Activated naive CD8-positive, alpha-beta T cell treated with anti-CD3 and anti-CD28 coated beads for 36 hours (primary cell): ENCODE data around the gene PRM1. TPM values are rescaled to one million over a fixed set of nuclear protein-coding genes. Genes with fewer than 3 reads are reported as not detected.

Experiments
- DNase-seq: peaks from one replicate; pipeline ENCODE4 v3.0.0; 2021
- H3K27ac Mint-ChIP-seq: one replicate; pipeline ENCODE4 v1.8.0; 2022; ENCODE audit warnings: mild to moderate bottlenecking, moderate library complexity, mixed read lengths
- H3K27me3 Mint-ChIP-seq: one replicate; pipeline ENCODE4 v1.8.0; 2022; ENCODE audit warnings: mild to moderate bottlenecking, mixed read lengths
- H3K36me3 Mint-ChIP-seq: one replicate; pipeline ENCODE4 v1.8.0; 2021; ENCODE audit warnings: mild to moderate bottlenecking, mixed read lengths
- H3K4me1 Mint-ChIP-seq: one replicate; pipeline ENCODE4 v1.8.0; 2021; ENCODE audit warnings: mixed read lengths
- H3K4me3 Mint-ChIP-seq: one replicate; pipeline ENCODE4 v1.8.0; 2022; ENCODE audit warnings: mild to moderate bottlenecking, moderate library complexity, mixed read lengths
- H3K9me3 Mint-ChIP-seq: one replicate; pipeline ENCODE4 v1.8.0; 2022; ENCODE audit warnings: mixed read lengths
- total RNA-seq, 2 experiments: library from RNA; stranded (reverse); gene quantifications; one replicate each; pipeline ENCODE4 v1.2.3, GENCODE V29; 2021

Gene PRM1
- total RNA-seq: not detected

DNA sequence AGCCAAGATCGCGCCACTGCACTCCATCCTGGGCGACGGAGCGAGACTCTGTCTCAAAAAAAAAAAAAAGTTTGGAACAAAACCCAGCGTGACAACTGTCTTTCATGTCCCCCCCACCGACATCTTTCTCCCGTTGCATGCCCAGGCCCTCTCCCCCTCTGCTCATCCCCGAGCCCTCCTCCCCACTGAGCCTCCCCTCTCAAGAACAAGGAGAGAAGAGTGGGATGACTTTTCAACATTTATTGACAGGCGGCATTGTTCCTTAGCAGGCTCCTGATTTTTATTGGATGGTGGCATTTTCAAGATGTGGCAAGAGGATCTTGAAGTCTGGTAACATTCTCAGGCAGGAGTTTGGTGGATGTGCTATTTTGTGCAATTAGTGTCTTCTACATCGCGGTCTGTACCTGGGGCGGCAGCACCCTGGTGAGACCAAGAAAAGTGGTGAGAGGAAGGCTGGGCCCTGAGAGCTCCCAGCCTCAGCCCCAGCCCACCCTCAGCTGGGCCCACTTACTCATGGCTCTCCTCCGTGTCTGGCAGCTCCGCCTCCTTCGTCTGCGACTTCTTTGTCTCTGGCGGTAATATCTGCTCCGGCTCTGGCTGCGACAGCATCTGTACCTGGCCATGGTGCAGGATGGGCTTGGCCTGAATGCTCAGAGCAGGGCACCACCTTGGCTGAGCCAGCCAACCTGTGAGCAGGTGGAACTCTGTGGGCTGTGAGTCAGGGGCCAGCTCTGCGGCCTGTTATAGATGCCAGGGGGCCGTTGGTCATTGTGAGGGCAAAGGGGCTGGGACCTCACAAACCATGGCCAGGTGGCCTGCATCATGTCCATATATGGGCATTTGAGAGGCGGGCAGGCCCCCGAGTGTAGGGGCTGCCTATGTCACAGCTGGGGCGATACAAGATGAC is at the start of gene PRM1:
TSS of gene PRM1 (minus strand) at position 715 of the 907 bp plus-strand sequence. CDS start at position 623, 92 bp downstream.
- Mint-ChIP-seq H3K27ac (no peak within 1 kb of the TSS), H3K27me3 (no peaks in the 10 kb centered on the region), H3K36me3 (no peaks in the 10 kb centered on the region), H3K4me3 (no peak within 1 kb of the TSS), H3K4me1 (peaks cover 14% of the 10 kb centered on the region), H3K9me3 (no peaks in the 10 kb centered on the region)
- DNase-seq: no peak

DNA sequence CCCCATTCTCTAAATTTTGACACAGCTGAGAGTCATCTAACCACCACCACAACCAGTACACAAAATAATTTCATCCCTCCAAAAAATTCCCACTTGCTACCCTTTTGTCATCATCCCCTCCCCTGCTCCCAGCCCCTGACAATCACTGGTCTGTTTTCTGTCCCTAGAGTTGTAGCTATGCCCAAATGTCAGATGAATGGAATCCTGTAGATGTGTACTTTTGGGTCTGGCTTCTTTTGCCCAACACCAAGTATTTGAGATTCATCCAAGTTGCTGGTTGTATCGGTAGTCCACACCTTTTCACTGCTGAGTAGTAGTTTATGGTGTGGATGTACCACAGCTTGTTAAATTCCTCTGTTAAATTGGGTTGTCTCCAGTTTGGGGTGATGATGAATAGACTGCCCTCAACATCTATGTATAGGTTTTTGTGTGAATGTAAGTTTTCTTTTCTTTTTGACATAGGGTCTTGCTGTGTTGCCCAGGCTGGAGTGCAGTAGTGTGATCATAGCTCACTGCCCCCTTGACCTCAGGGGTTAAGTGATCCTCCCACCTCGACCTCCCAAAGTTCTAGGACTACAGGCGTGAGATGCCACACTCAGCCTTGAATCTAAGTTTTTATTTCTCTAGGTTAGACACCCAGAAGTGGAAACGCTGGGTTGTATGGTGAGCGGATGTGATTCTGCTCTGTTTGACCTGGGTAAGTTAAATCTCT is 49.6 kb upstream of the PRM1 start:
- H3K4me1 Mint-ChIP-seq: peaks cover 39% of the 10 kb centered on the region
- H3K9me3 Mint-ChIP-seq: peaks cover 4% of the 10 kb centered on the region
- DNase-seq: no peak
- H3K36me3 Mint-ChIP-seq: peaks cover 11% of the 10 kb centered on the region
- no peaks in the 10 kb centered on the region for H3K27me3 Mint-ChIP-seq
- H3K4me3 Mint-ChIP-seq: no peak overlapping the region
- H3K27ac Mint-ChIP-seq: no peak overlapping the region

GRCh38 chr16:11329891-11330290 is 48.8 kb upstream of the PRM1 start:
- no peak overlapping the region for H3K27ac Mint-ChIP-seq
- peaks cover 11% of the 10 kb centered on the region for H3K36me3 Mint-ChIP-seq
- no peak overlapping the region for H3K4me3 Mint-ChIP-seq
- H3K9me3 Mint-ChIP-seq: peaks cover 4% of the 10 kb centered on the region
- peaks cover 47% of the 10 kb centered on the region for H3K4me1 Mint-ChIP-seq
- H3K27me3 Mint-ChIP-seq: no peaks in the 10 kb centered on the region
- DNase-seq: no peak

- Mint-ChIP-seq H3K4me3 (peak overlapping the region; percentile 58), H3K36me3 (peaks cover 11% of the 10 kb centered on the region), H3K27me3 (no peaks in the 10 kb centered on the region), H3K27ac (peak overlapping the region; percentile 85), H3K4me1 (peaks cover 48% of the 10 kb centered on the region), H3K9me3 (peaks cover 4% of the 10 kb centered on the region)
- DNase-seq: no peak
Measured at GRCh38 chr16:11329071-11329491, 48.0 kb upstream of the PRM1 start.

GRCh38 chr16:11328172-11329070 is 47.3 kb upstream of the PRM1 start:
- Mint-ChIP-seq H3K9me3 (peaks cover 4% of the 10 kb centered on the region), H3K27me3 (no peaks in the 10 kb centered on the region), H3K4me3 (peak overlapping the region; percentile 58), H3K27ac (peak overlapping the region; percentile 85), H3K4me1 (peaks cover 48% of the 10 kb centered on the region), H3K36me3 (peaks cover 11% of the 10 kb centered on the region)
- DNase-seq: peak; percentile 60

DNA sequence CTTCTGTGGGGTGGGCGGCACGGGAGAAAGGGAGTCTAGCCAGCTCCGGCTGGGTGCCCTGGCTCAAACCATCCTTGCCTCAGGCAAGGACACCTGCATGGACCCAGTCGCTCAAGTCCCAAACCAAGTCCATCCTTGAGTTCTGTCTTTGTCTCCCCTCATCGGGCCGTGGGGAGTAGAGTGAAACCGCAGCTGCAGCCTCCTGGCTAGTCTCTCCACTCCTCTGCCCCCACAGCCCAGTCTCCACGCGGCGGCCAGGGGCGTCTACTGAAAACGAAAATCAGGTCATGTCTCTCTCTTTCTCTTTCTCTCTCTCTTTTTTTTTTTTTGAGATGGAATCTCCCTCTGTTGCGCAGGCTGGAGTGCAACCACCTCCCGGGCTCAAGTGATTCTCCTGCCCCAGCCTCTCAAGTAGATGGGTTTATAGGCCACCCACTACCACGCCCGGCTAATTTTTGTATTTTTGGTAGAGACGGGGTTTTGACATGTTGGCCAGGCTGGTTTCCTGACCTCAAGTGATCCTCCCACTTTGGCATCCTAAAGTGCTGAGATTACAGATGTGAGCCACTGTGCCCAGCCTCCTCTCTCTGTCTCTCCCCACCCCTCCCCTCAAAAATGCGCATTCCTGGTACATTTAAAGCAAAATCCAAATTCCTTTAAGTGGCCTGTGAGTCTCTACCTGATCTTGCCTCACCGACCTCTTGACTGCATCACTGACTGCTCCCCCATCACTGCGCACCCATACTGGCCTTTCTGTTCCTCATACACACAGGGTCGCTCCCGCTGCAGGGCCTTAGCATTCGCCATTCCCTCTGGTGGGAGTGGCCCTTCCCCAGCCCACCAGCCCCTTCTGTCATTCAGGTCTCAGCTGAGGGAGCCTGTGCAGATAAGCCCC is 46.4 kb upstream of the PRM1 start:
- peaks cover 44% of the 10 kb centered on the region for H3K4me1 Mint-ChIP-seq
- H3K36me3 Mint-ChIP-seq: peaks cover 11% of the 10 kb centered on the region
- peak overlapping the region; percentile 58 for H3K4me3 Mint-ChIP-seq
- H3K27ac Mint-ChIP-seq: peak overlapping the region; percentile 85
- no peaks in the 10 kb centered on the region for H3K27me3 Mint-ChIP-seq
- peaks cover 4% of the 10 kb centered on the region for H3K9me3 Mint-ChIP-seq
- no peak for DNase-seq

DNA sequence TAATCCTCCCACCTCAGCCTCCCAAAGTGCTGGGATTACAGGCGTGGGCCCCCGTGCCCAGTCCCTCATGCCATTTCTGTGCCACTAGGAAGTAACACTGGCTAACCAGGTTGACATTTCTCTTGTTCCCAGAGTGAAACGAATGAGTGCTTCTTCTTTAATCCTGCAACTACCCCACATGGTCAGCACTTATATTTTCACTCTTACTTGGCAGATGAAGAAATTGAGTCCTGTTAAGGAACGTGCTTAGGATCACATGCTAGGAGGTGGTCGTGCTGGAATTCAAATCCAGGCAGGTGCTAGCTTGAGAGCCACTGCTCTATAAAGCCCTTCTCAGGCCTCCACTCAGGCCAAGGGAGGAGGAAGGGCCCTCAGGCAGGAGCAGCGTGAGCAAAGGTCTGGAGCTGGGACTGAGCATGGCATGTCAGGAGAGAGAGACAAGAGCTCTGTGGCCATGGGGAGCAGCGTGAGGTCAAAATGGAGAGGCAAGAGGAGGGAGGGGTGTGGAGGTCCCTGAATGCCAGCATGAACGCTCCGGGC is 45.7 kb upstream of the PRM1 start:
- H3K4me1 Mint-ChIP-seq: peaks cover 44% of the 10 kb centered on the region
- H3K9me3 Mint-ChIP-seq: peaks cover 4% of the 10 kb centered on the region
- H3K36me3 Mint-ChIP-seq: peaks cover 11% of the 10 kb centered on the region
- DNase-seq: no peak
- no peaks in the 10 kb centered on the region for H3K27me3 Mint-ChIP-seq
- peak overlapping the region; percentile 85 for H3K27ac Mint-ChIP-seq
- no peak overlapping the region for H3K4me3 Mint-ChIP-seq

DNA sequence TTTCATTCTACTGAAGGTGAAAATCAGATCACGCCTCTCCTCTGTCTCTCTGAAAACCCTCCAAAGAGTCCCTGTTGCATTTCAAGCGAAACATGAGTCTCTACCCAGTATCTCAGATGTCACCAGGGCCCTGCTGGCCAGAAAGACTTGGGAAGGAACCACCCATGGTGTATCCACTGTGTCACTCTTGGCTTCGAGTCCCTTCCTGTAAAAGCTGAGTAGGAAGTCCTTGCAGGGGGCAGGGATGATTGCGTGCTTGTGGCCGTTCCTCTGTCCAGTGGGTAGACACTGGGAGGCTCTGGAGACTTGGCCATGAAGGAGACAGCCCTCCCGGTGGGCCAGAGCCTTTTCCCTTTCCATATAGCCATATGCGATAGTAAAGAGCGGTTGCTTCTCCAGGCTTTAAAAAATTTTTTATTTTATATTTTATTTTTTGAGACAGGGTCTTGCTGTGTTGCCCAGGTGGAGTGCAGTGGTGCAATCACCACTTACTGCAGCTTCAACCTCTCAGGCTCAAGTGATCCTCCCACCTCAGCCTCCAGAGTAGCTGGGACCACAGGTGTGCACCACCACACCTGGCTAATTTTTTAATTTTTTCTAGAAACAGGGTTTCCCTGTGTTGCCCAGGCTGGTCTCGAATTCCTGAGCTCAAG is 45.1 kb upstream of the PRM1 start:
- Mint-ChIP-seq H3K27me3 (no peaks in the 10 kb centered on the region), H3K4me3 (no peak overlapping the region), H3K36me3 (peaks cover 11% of the 10 kb centered on the region), H3K9me3 (peaks cover 4% of the 10 kb centered on the region), H3K4me1 (peaks cover 44% of the 10 kb centered on the region), H3K27ac (peak overlapping the region; percentile 85)
- no peak for DNase-seq

DNA sequence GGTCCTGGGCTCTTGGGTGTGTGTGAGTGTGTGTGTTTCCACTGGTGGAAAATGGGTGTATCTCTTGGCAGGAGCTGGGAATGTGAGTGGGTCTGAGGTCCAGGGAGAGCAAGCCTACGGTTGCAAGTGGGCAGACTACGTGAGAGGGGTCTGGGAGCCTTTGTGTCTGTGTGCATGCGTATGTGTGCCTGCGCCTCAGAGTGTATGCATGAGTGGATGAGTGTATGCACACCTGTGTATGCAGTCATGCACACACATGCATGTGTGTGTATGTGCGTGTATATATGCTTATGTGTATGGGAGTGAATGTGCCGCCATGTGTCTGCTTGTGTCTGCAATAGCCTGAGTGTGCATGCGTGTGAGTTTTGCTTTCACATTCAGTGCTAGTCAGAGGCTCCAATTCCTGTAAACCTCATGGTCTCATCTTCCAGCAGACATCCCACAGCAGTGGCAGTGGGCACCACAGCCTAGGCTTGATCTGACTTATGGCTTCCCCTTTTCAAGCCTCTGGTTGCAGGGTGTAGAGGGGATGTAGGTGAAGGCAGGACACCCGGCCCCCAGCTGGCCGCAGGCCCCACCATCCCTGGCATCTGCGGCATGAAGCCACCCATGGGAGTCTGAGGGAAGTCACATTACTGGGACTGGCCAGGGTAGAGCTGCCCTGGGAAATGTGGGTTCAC is 44.4 kb upstream of the PRM1 start:
- Mint-ChIP-seq H3K27me3 (no peaks in the 10 kb centered on the region), H3K4me3 (no peak overlapping the region), H3K36me3 (peaks cover 11% of the 10 kb centered on the region), H3K9me3 (peaks cover 4% of the 10 kb centered on the region), H3K4me1 (peaks cover 44% of the 10 kb centered on the region), H3K27ac (peak overlapping the region; percentile 68)
- DNase-seq: peak; percentile 42

DNA sequence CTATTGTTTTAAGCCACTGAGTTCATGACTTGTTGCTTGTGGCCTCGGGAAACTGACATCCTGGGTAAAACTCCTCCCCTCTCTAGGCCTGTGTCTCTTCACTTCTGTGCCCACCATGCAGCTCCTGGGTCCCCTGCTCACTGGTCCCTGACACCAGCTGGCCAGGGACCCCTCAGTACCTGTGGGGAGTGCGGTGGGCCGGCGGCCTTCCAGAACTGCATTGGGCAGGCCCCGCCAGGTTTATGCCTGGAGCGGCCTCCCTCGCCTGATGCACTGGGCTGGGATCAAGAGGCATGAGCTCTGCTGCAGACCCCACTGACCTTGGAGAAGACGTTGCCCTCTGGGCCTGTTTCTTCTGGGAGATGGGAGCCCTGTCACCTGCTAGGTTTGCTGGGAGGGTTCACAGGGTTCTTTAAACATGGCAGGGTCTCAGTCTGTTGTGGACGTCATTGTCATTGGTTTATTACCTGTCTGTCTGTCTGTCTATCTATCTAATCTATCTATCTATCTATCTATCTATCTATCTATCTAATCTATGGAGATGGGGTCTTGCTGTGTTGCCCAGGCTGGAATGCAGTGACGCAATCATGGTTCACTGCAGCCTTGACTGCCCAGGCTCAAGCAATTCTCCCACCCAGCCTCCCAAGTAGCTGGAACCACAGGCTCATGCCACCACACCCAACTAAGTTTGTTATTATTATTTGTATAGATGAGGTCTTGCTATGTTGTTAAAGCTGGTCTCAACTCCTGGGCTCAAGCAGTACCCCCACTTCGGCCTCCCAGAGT is 42.6 kb upstream of the PRM1 start:
- Mint-ChIP-seq H3K4me3 (no peak overlapping the region), H3K27me3 (no peaks in the 10 kb centered on the region), H3K36me3 (peaks cover 11% of the 10 kb centered on the region), H3K4me1 (peaks cover 36% of the 10 kb centered on the region), H3K9me3 (peaks cover 4% of the 10 kb centered on the region), H3K27ac (no peak overlapping the region)
- DNase-seq: no peak

- H3K9me3 Mint-ChIP-seq: peaks cover 2% of the 10 kb centered on the region
- no peaks in the 10 kb centered on the region for H3K27me3 Mint-ChIP-seq
- no peak for DNase-seq
- no peak overlapping the region for H3K27ac Mint-ChIP-seq
- H3K4me1 Mint-ChIP-seq: peaks cover 27% of the 10 kb centered on the region
- H3K36me3 Mint-ChIP-seq: peaks cover 8% of the 10 kb centered on the region
- no peak overlapping the region for H3K4me3 Mint-ChIP-seq
Measured at GRCh38 chr16:11322823-11323222, 41.7 kb upstream of the PRM1 start.

GRCh38 chr16:11321662-11322061 is 40.5 kb upstream of the PRM1 start:
- DNase-seq: no peak
- Mint-ChIP-seq H3K36me3 (no peaks in the 10 kb centered on the region), H3K4me3 (no peak overlapping the region), H3K4me1 (peaks cover 16% of the 10 kb centered on the region), H3K27me3 (no peaks in the 10 kb centered on the region), H3K27ac (no peak overlapping the region), H3K9me3 (no peaks in the 10 kb centered on the region)
